Endothelial cell (in vitro differentiated cells): Measurements from ENCODE around the gene NAIP. TPM values are rescaled to one million over a fixed set of nuclear protein-coding genes. Genes with fewer than 3 reads are reported as not detected.
"Not testable (repeated sequence)": the region's sequence is repeated elsewhere in the genome, so short reads cannot be mapped to it uniquely, and the experiment has no call there.

Experiments used
- DNase-seq: peaks from one replicate; pipeline ENCODE4 v3.0.0; 2021; ENCODE audit warnings: low spot score
- H3K27ac Mint-ChIP-seq: one replicate; pipeline ENCODE4 v1.8.0; 2021; ENCODE audit warnings: mixed read lengths, inconsistent platforms; ENCODE audit not compliant: unreplicated experiment
- H3K27me3 Mint-ChIP-seq: one replicate; pipeline ENCODE4 v1.8.0; 2021; ENCODE audit warnings: mild to moderate bottlenecking, moderate library complexity, mixed read lengths, inconsistent platforms; ENCODE audit not compliant: unreplicated experiment
- H3K36me3 Mint-ChIP-seq: one replicate; pipeline ENCODE4 v1.8.0; 2021; ENCODE audit warnings: mild to moderate bottlenecking, low read depth, mixed read lengths, inconsistent platforms; ENCODE audit not compliant: unreplicated experiment
- H3K4me1 Mint-ChIP-seq: one replicate; pipeline ENCODE4 v1.8.0; 2021; ENCODE audit warnings: mild to moderate bottlenecking, mixed read lengths, inconsistent platforms; ENCODE audit not compliant: unreplicated experiment
- H3K4me3 Mint-ChIP-seq: one replicate; pipeline ENCODE4 v1.8.0; 2021; ENCODE audit warnings: mild to moderate bottlenecking, mixed read lengths, inconsistent platforms; ENCODE audit not compliant: unreplicated experiment
- H3K9me3 Mint-ChIP-seq: one replicate; pipeline ENCODE4 v1.8.0; 2021; ENCODE audit warnings: mixed read lengths, inconsistent platforms; ENCODE audit not compliant: unreplicated experiment
- long read RNA-seq: library from polyadenylated mRNA; unstranded; transcript quantifications from one replicate; pipeline ENCODE4 v2.0.0, GENCODE V29; 2020; ENCODE audit not compliant: unreplicated experiment
- total RNA-seq: library from RNA; stranded (reverse); fragmentation: NEBNext Ultra II Directional; extraction: Animal tissue kit (Norgen Biotek cat#: 25700); gene quantifications from one replicate; pipeline ENCODE4 v1.2.1, GENCODE V29; 2021; ENCODE audit not compliant: unreplicated experiment

Gene NAIP, protein sequence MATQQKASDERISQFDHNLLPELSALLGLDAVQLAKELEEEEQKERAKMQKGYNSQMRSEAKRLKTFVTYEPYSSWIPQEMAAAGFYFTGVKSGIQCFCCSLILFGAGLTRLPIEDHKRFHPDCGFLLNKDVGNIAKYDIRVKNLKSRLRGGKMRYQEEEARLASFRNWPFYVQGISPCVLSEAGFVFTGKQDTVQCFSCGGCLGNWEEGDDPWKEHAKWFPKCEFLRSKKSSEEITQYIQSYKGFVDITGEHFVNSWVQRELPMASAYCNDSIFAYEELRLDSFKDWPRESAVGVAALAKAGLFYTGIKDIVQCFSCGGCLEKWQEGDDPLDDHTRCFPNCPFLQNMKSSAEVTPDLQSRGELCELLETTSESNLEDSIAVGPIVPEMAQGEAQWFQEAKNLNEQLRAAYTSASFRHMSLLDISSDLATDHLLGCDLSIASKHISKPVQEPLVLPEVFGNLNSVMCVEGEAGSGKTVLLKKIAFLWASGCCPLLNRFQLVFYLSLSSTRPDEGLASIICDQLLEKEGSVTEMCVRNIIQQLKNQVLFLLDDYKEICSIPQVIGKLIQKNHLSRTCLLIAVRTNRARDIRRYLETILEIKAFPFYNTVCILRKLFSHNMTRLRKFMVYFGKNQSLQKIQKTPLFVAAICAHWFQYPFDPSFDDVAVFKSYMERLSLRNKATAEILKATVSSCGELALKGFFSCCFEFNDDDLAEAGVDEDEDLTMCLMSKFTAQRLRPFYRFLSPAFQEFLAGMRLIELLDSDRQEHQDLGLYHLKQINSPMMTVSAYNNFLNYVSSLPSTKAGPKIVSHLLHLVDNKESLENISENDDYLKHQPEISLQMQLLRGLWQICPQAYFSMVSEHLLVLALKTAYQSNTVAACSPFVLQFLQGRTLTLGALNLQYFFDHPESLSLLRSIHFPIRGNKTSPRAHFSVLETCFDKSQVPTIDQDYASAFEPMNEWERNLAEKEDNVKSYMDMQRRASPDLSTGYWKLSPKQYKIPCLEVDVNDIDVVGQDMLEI (N-terminal part only)
- total RNA-seq, result 7.0 TPM
- long read RNA-seq, result 0 reads

- H3K36me3 Mint-ChIP-seq, H3K27ac Mint-ChIP-seq, DNase-seq, H3K4me1 Mint-ChIP-seq, H3K9me3 Mint-ChIP-seq, H3K4me3 Mint-ChIP-seq, H3K27me3 Mint-ChIP-seq: not testable (repeated sequence)
Measured at GRCh38 chr5:71025289-71025953, at the start of gene NAIP. TSS of gene NAIP (minus strand) at chr5:71025339. CDS start at chr5:71012915, 12,424 bp downstream.

DNA sequence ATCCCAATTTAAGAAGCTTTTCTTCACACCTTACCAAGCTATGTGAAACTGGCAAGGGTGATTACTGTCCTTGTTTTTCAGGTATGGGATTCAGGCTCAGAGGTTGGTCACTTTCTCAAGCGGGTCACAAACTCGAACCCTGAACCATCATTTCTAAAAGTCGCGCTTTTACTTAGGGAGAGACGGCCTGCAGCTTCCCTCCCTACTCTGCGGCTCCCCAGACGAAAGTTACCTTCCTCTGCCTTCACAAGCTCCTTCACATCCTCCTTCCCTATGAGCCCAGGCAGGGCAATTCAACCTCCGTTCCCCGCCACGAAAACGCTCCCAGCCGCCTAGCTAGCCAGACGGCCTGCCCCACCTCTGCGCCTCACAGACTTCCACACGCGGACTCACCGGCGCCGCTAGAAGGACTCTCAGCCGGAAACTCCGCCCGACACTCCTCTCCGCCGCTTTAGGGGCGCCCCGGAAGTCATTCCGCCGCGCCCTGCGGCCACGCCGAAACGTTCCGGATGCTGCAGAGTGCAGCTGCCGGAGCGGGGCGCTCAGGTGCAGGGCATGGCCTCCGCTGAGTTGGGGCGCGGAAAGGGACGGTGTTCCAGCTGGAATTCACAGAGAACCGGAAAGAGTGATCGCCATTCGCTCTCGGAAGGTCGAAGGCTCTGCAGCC lies 42.3 kb upstream of the NAIP start, which contains the start of gene GTF2H2:
Gene GTF2H2 (minus strand): TSS at position 415 of the 667 bp plus-strand sequence. CDS start 4,913 bp downstream, outside the sequence.
- not testable (repeated sequence) for H3K27me3 Mint-ChIP-seq, H3K4me1 Mint-ChIP-seq, H3K36me3 Mint-ChIP-seq, H3K27ac Mint-ChIP-seq, DNase-seq, H3K9me3 Mint-ChIP-seq, H3K4me3 Mint-ChIP-seq

DNA sequence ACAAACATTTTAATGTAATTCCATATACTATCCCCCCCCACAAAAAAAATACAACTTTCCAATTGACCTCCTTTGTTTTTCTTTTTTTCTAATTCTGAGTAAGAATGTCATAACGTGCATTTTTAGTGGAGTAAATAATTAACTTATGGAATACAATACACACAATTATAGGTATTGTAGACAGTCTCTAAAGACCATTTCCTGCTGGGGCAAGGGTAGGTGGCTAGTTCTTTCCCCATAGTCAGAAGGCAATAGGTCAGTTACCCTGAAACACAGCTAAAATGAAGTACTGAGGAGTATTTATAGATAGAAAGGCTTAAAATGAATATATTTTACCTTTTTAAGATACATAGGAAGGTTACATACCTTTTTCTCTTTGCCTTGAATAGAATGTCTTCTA lies 36.2 kb upstream of the NAIP start:
- not testable (repeated sequence) for H3K36me3 Mint-ChIP-seq, DNase-seq, H3K4me1 Mint-ChIP-seq, H3K27ac Mint-ChIP-seq, H3K9me3 Mint-ChIP-seq, H3K27me3 Mint-ChIP-seq, H3K4me3 Mint-ChIP-seq

DNA sequence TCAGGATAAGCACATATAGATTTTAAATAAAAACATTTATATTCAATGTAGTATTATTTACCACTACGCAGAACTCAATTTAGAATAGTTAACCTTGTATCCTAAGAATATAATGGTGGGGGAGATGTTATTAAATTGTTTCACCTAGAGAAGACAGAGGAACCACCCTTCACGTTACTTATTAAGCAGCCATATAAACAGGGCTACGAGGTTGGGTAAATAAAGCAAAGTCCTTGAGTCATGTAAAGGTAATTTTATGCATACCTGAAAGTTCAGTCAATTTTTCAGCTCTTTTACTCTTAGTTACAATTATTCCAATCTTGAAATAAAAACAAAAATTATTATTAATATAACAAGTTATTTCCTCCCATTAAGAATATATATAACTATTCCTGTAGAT lies 34.3 kb upstream of the NAIP start:
- H3K27ac Mint-ChIP-seq, H3K36me3 Mint-ChIP-seq, DNase-seq, H3K4me1 Mint-ChIP-seq, H3K9me3 Mint-ChIP-seq, H3K27me3 Mint-ChIP-seq, H3K4me3 Mint-ChIP-seq: not testable (repeated sequence)

- not testable (repeated sequence) for H3K36me3 Mint-ChIP-seq, DNase-seq, H3K4me1 Mint-ChIP-seq, H3K9me3 Mint-ChIP-seq, H3K4me3 Mint-ChIP-seq, H3K27me3 Mint-ChIP-seq, H3K27ac Mint-ChIP-seq
Measured at GRCh38 chr5:71044808-71045207, 19.7 kb upstream of the NAIP start.

DNA sequence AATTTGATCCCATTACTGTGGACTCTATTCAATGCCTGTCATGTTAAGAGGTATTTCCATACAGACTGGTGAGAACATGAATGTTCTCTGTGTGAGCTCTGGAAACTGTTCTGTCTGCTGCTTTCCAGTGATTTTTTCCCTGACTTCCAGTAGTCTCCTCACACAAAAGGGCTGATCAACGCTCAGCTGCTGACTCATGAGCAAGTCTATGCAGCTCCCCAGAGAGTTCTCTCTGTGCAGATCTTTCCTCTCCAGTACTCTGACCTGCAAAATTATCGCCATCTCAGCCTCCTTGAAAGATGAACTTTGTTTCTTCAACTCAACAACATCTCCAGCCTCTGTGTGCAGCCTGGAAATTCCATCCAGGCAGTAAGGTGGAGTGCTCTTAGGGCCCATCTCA lies 19.0 kb upstream of the NAIP start:
- not testable (repeated sequence) for H3K36me3 Mint-ChIP-seq, H3K27ac Mint-ChIP-seq, DNase-seq, H3K4me3 Mint-ChIP-seq, H3K27me3 Mint-ChIP-seq, H3K4me1 Mint-ChIP-seq, H3K9me3 Mint-ChIP-seq

DNA sequence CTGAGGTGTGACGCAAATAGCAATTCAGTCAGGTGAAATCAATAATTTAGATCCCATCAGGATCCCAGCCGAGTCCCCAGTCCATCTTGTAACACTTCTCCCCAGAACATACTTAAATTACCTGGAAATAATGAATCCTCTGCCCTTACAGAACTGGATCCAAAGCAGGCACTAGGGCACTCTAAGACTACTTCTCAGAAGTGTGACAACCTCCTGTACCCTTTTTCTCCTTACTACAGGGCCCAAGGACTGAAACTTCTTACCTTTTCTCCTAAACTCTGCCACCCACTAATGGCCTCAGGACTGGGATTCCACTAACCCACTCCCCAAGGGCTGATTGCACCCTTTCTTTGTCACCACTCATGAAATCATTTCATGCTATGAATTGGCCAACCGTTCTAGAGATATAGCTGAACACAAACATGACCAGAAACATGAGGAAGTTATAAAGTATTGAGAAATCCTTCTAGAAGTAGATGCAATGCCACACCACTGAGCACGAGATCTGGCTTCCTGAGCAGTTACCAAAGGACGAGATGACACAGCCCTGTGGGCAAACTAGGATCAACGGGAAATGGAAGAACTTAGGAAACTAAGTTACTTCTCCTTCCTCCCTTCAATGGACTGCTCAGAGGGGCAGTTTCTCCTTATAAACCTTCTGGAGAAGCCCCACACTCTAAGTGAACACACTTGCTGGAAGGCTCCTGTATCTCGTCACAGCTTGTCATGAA lies 6.1 kb upstream of the NAIP start:
- H3K4me3 Mint-ChIP-seq, H3K27me3 Mint-ChIP-seq, H3K36me3 Mint-ChIP-seq: not testable (repeated sequence)

DNA sequence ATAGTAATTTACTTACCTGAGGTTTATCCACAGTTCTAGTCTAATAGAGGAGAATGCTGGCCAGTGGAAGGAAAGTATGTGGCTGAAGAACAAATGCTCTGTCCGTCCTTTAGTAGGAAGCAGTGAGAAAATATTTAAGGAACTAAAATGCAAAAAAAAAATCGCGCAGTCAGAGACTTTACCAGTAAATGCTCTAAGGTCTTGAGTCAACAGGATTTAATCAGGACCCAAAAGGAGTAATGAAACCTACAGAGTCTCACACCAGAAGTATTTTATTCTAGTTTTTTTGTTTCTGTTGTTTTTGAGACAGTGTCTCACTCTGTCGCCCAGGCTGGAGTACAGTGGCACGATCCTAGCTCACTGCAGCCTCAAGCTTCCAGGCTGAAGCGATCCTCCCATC lies 4.5 kb downstream of the NAIP start:
- H3K4me3 Mint-ChIP-seq, DNase-seq: not testable (repeated sequence)

More for the DNA sequence above, 6.1 kb upstream of the NAIP start:
- not testable (repeated sequence) for H3K9me3 Mint-ChIP-seq, DNase-seq, H3K27ac Mint-ChIP-seq, H3K4me1 Mint-ChIP-seq

DNA sequence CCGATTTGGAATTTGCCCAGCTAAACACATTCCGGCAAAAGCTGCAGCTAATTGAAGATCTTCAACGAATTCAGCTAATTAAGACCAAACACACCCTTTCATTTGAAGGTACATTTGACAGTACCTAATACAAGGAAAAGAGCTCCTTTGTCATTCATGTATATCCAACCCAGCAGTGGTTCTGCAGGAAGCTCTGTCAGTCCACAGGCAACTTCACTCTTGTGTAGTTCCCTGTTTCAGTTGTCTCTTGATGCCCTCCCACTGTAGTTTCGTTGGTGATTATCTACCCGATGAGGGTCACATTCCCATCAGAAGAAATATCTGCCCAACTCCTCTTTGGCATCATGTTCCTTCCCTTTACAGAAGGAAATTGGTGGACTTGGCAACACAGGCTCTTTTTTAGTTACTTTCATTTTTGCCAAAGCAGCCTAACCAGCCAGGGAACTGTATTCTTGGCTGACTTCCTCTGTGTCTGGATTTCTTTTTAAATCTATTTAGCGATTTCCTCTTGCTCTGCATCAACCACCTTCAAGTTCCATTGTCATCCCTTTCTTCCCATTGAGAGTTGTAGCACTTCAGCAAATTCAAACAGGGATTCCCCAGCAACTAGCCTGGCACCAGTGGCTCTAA lies 6.6 kb downstream of the NAIP start:
- not testable (repeated sequence) for DNase-seq, H3K27me3 Mint-ChIP-seq, H3K27ac Mint-ChIP-seq, H3K9me3 Mint-ChIP-seq, H3K4me1 Mint-ChIP-seq, H3K4me3 Mint-ChIP-seq, H3K36me3 Mint-ChIP-seq

More for the DNA sequence above, 4.5 kb downstream of the NAIP start:
- not testable (repeated sequence) for H3K27ac Mint-ChIP-seq, H3K27me3 Mint-ChIP-seq, H3K36me3 Mint-ChIP-seq, H3K9me3 Mint-ChIP-seq, H3K4me1 Mint-ChIP-seq
